B cell (primary cell): ENCODE data around the gene TMEM147. TPM values are rescaled to one million over a fixed set of nuclear protein-coding genes. Genes with fewer than 3 reads are reported as not detected.

ENCODE experiments used
- ATAC-seq: fragments of 200-7000 bp; cut with Tn5 transposase; one replicate; pipeline ENCODE4 v1.10.0; 2021; ENCODE audit warnings: low read depth, mild to moderate bottlenecking, moderate number of reproducible peaks, moderate library complexity
- CTCF ChIA-PET: fragments of 350-600 bp; sonication (Branson Sonifier 250); formaldehyde crosslinking; loops from one replicate; lab custom pipeline; 2021; ENCODE audit warnings: antibody characterized with exemption, inconsistent platforms; lab: Charles Lee
- POLR2A ChIA-PET: fragments of 350-600 bp; sonication (Branson Sonifier 250); formaldehyde crosslinking; loops from one replicate; lab custom pipeline; 2021; ENCODE audit warnings: antibody characterized with exemption; lab: Charles Lee
- DNase-seq: peaks from one replicate; pipeline ENCODE4 v3.0.0; 2013
- H2AFZ ChIP-seq: 2 replicates; pipeline ENCODE4 v1.6.1; 2012; ENCODE audit warnings: mild to moderate bottlenecking, low read depth, low read length; ENCODE audit not compliant: insufficient read depth, poor library complexity, severe bottlenecking
- H3K27ac ChIP-seq, 2 donors: 1 replicate in 1 of 2; 2 replicates in 1 of 2; pipeline ENCODE4 v1.5.1; 2012 to 2013; ENCODE audit warnings: low read length in 2 of 2, mild to moderate bottlenecking in 2 of 2, moderate library complexity in 1 of 2
- H3K27me3 ChIP-seq, 4 experiments: fragments of 200-600 bp in 1 of 4; sonication (generic) in 1 of 4; replicated peaks in 1 of 4; 1 replicate in 2 of 4; 2 replicates in 2 of 4; pipeline versions ENCODE4 v1.6.1 to v1.7.0; 2013 to 2016; ENCODE audit warnings: low read length in 3 of 4, mild to moderate bottlenecking in 2 of 4, mixed read lengths in 1 of 4, moderate library complexity in 1 of 4; ENCODE audit not compliant: insufficient read depth in 4 of 4, control insufficient read depth in 3 of 4; ENCODE audit errors: control extremely low read depth in 1 of 4
- H3K36me3 ChIP-seq, 2 experiments: replicated peaks in 1 of 2; 1 replicate in 1 of 2; 2 replicates in 1 of 2; pipeline versions ENCODE4 v1.6.1 to v1.7.1; 2013; ENCODE audit warnings: low read length in 1 of 2; ENCODE audit not compliant: insufficient read depth in 2 of 2, control insufficient read depth in 1 of 2; ENCODE audit errors: control extremely low read depth in 1 of 2, extremely low read depth in 1 of 2
- H3K4me1 ChIP-seq, 2 donors: fragments of 200-600 bp in 1 of 2; sonication (generic) in 1 of 2; 1 replicate in 1 of 2; 2 replicates in 1 of 2; pipeline versions ENCODE4 v1.5.1 to v1.6.1; 2013 to 2017; ENCODE audit warnings: low read length in 2 of 2; ENCODE audit not compliant: control insufficient read depth in 2 of 2, insufficient read depth in 2 of 2
- H3K4me2 ChIP-seq: replicated peaks from 2 replicates; pipeline ENCODE3; 2012; ENCODE audit warnings: mild to moderate bottlenecking, low read depth, low read length; ENCODE audit not compliant: poor library complexity, severe bottlenecking
- H3K4me3 ChIP-seq, 5 experiments: fragments of 200-600 bp in 1 of 5; sonication (generic) in 1 of 5; 1 replicate in 3 of 5; 2 replicates in 2 of 5; pipeline versions ENCODE4 v1.5.1 to v1.7.0; 2011 to 2016; ENCODE audit warnings: low read length in 4 of 5, mild to moderate bottlenecking in 4 of 5, low read depth in 2 of 5, control low read depth in 1 of 5, moderate library complexity in 1 of 5; ENCODE audit not compliant: insufficient read depth in 1 of 5; ENCODE audit errors: control extremely low read depth in 1 of 5, extremely low read depth in 1 of 5
- H3K79me2 ChIP-seq: fragments of 200-600 bp; sonication (generic); one replicate; pipeline ENCODE4 v1.6.0; 2016; ENCODE audit warnings: low read length; ENCODE audit not compliant: control insufficient read depth, insufficient read depth
- H3K9ac ChIP-seq: fragments of 200-600 bp; sonication (generic); 2 replicates; pipeline ENCODE4 v1.6.1; 2017; ENCODE audit warnings: mild to moderate bottlenecking, low read length, moderate library complexity
- H3K9me3 ChIP-seq, 3 donors: one replicate each; pipeline versions ENCODE4 v1.6.1 to v1.7.1; 2013; ENCODE audit warnings: low read length in 2 of 3; ENCODE audit not compliant: control insufficient read depth in 2 of 3, insufficient read depth in 1 of 3; ENCODE audit errors: control extremely low read depth in 1 of 3
- H4K20me1 ChIP-seq: 2 replicates; pipeline ENCODE4 v1.6.0; 2012; ENCODE audit warnings: mild to moderate bottlenecking, low read length; ENCODE audit not compliant: insufficient read depth, control insufficient read depth, poor library complexity, severe bottlenecking
- H3K27ac Mint-ChIP-seq: one replicate; pipeline ENCODE4 v1.8.0; 2021; ENCODE audit warnings: mixed read lengths
- H3K27me3 Mint-ChIP-seq: one replicate; pipeline ENCODE4 v1.8.0; 2021; ENCODE audit warnings: mixed read lengths
- H3K4me1 Mint-ChIP-seq: one replicate; pipeline ENCODE4 v1.8.0; 2021; ENCODE audit warnings: mixed read lengths
- H3K4me3 Mint-ChIP-seq: one replicate; pipeline ENCODE4 v1.8.0; 2021; ENCODE audit warnings: mixed read lengths
- H3K9me3 Mint-ChIP-seq: one replicate; pipeline ENCODE4 v1.8.0; 2022; ENCODE audit warnings: mixed read lengths; ENCODE audit not compliant: insufficient read depth
- EZH2 ChIP-seq: IDR thresholded peaks from 2 replicates; pipeline ENCODE4 v1.6.1; 2012; ENCODE audit warnings: borderline replicate concordance, low read depth, mild to moderate bottlenecking, moderate library complexity, low read length; ENCODE audit not compliant: insufficient read depth, poor library complexity, severe bottlenecking
- WGBS: methylation state at CpG from one replicate; pipeline ENCODE4 v1.1.5; 2013; ENCODE audit warnings: missing lambda C conversion rate; ENCODE audit not compliant: insufficient coverage; 5-methylcytosine and 5-hydroxymethylcytosine counted together
- intact Hi-C: fragments of 100-400 bp; cut with micrococcal nuclease; formaldehyde crosslinking; loops from one replicate; pipeline ENCODE4 v1.10.0; 2022
- polyA plus RNA-seq: library from polyadenylated mRNA; depleted of rRNA; stranded (reverse); fragments of >200 nt; gene quantifications from 2 replicates; pipeline ENCODE4 v1.2.3, GENCODE V29; 2012
- total RNA-seq, 2 donors: library from RNA; stranded (reverse); fragments of 120-200 nt in 1 of 2; gene quantifications; 1 replicate in 1 of 2; 2 replicates in 1 of 2; pipeline versions ENCODE4 v1.2.3 to v1.2.4, GENCODE V29; 2013 to 2022
- TF ChIP-seq, protein P1 (sequence below): fragments of 200-600 bp; IDR thresholded peaks from one replicate; pipeline ENCODE4 v1.8.0; 2022; ENCODE audit warnings: antibody characterized with exemption, mild to moderate bottlenecking

TMEM147 gene
- total and polyA plus RNA-seq, 2 donors (not counting 1 experiment from before 2014, with no cell fraction given), result 39.8 to 68.9 TPM

DNA sequence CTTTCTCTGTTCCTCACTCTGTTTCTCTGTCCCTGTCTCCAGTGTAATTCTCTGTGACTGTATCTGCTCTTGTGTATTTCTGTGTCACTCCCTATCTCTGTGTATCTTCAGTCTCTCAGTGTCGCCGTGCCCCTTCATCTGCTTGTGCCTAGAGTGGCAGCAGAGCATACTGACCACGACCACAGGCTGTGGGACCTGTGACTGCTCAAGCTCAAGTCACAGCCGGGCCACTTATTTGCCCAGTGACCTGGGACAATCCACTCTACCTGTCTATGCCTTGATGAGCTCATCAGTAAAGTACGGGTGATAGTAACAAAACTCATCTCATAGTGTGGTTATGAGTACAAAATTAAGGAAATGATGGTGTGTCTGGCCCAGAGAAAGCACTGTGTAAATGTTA, 8.7 kb downstream of the TMEM147 start:
- H3K27ac ChIP-seq, result no peak overlapping the region
- Mint-ChIP-seq H3K4me1 (peaks cover 17% of the 10 kb centered on the region), H3K9me3 (no peaks in the 10 kb centered on the region), H3K27me3 (peaks cover 19% of the 10 kb centered on the region), H3K4me3 (no peak overlapping the region), H3K27ac (no peak overlapping the region)
- DNase-seq (no peak), ATAC-seq (no peak)
- intact Hi-C loops, result no loop called here
- TF ChIP-seq, protein P1, sequence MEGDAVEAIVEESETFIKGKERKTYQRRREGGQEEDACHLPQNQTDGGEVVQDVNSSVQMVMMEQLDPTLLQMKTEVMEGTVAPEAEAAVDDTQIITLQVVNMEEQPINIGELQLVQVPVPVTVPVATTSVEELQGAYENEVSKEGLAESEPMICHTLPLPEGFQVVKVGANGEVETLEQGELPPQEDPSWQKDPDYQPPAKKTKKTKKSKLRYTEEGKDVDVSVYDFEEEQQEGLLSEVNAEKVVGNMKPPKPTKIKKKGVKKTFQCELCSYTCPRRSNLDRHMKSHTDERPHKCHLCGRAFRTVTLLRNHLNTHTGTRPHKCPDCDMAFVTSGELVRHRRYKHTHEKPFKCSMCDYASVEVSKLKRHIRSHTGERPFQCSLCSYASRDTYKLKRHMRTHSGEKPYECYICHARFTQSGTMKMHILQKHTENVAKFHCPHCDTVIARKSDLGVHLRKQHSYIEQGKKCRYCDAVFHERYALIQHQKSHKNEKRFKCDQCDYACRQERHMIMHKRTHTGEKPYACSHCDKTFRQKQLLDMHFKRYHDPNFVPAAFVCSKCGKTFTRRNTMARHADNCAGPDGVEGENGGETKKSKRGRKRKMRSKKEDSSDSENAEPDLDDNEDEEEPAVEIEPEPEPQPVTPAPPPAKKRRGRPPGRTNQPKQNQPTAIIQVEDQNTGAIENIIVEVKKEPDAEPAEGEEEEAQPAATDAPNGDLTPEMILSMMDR, result no peak
- no peak for TF ChIP-seq EZH2
- WGBS, result 77% methylated on average over 3 of the region's 5 CpGs
- POLR2A ChIA-PET, result no interaction called here
- H3K4me3 ChIP-seq, result no peak overlapping the region
- peaks cover 0 to 13% (median 0%) of the 10 kb centered on the region in 3 donors for H3K9me3 ChIP-seq
- no peaks in the 10 kb centered on the region for H3K36me3 ChIP-seq
- peaks cover 0 to 25% (median 6%) of the 10 kb centered on the region in 4 experiments for H3K27me3 ChIP-seq
- H3K9ac ChIP-seq, result no peak overlapping the region
- no peak overlapping the region for H2AFZ ChIP-seq
- H3K4me2 ChIP-seq, result no peak overlapping the region
- no peaks in the 10 kb centered on the region for H4K20me1 ChIP-seq
- peaks cover 16 to 18% of the 10 kb centered on the region in 2 donors for H3K4me1 ChIP-seq
- CTCF ChIA-PET, result no interaction called here
- no peaks in the 10 kb centered on the region for H3K79me2 ChIP-seq

DNA sequence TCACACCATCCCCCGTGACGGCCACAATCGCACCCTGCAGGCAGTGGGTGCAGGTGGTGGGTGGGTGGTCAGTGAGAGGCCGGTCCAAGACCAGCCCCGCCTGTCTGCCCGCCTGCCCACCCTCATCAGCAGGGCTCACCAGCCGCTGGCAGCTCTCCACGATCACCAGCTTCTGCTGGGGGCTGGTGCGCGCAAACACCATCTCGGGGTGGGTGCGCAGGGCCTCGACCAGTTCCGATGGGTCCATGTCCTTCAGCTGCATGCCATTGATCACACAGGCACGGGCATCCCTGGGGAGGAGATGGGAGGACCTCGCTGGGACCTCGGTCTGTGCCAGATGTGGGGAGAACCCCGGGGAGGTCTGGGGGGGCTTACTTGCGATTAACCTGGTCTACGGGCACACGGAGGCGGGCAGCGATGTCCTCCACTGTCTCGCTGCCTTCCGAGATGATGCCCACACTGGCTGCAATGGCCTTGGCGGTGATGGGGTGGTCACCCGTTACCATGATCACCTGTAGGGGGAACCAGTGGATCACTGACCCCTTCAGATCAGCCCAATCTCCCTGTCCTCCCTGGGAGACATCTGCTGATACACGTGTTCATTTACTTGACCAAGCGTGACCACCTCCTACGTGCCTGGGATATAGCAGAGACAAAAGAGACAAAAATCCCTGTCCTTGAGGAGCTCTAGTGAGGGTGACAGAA, 10.0 kb downstream of the TMEM147 start:
- H3K9me3 Mint-ChIP-seq, result no peaks in the 10 kb centered on the region

More for the DNA sequence above, 10.0 kb downstream of the TMEM147 start:
- no peak overlapping the region for H3K27ac ChIP-seq
- H2AFZ ChIP-seq, result no peak overlapping the region
- peaks cover 30% of the 10 kb centered on the region for H3K27me3 Mint-ChIP-seq
- no peak overlapping the region for H3K4me3 ChIP-seq
- DNase-seq, result no peak
- no peak overlapping the region for H3K4me3 Mint-ChIP-seq
- no peaks in the 10 kb centered on the region for H4K20me1 ChIP-seq
- intact Hi-C loops, result no loop called here
- H3K27ac Mint-ChIP-seq, result no peak overlapping the region
- H3K79me2 ChIP-seq, result no peaks in the 10 kb centered on the region
- no peak overlapping the region for H3K4me2 ChIP-seq
- ATAC-seq, result no peak
- peaks cover 23 to 24% of the 10 kb centered on the region in 2 donors for H3K4me1 ChIP-seq
- no peak for TF ChIP-seq EZH2
- TF ChIP-seq, protein P1, result no peak
- ChIA-PET POLR2A (interaction anchor here (0.5 kb wide), 1 partner anchor 85 kb away, joined by 3 read pairs; no protein-coding TSS in a partner anchor), CTCF (interaction anchor here (0.6 kb wide), 1 partner anchor 317 kb away, joined by 3 read pairs; no protein-coding TSS in a partner anchor)
- 86% methylated on average over 21 of the region's 30 CpGs for WGBS
- H3K9ac ChIP-seq, result no peak overlapping the region
- H3K9me3 ChIP-seq, result peaks cover 0 to 14% (median 0%) of the 10 kb centered on the region in 3 donors
- no peaks in the 10 kb centered on the region for H3K36me3 ChIP-seq
- peaks cover 24% of the 10 kb centered on the region for H3K4me1 Mint-ChIP-seq
- peaks cover 0 to 38% (median 8%) of the 10 kb centered on the region in 4 experiments for H3K27me3 ChIP-seq
